ENCODE data around the gene GPR61.

DNA sequence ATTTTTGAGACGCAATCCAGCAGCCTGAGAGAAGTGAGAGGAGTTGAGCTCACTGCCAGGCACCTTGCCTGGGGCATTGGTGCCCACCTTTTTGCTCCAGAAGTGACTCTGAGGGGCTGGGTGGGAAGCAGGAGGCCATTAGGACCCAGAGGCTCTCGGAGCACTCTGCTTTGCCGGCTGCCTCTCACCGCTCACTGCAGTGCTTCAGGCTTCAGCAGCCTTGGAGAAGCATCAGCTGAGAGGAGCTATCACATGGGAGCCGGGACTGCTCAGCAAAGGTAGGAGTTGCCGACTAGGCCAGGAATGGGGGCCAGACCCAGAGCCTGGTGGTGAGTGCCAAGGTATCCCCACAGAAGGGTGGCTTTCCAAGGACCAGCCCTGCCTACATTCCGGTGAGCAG is at the start of gene GPR61:
- TF ChIP-seq, protein P1, sequence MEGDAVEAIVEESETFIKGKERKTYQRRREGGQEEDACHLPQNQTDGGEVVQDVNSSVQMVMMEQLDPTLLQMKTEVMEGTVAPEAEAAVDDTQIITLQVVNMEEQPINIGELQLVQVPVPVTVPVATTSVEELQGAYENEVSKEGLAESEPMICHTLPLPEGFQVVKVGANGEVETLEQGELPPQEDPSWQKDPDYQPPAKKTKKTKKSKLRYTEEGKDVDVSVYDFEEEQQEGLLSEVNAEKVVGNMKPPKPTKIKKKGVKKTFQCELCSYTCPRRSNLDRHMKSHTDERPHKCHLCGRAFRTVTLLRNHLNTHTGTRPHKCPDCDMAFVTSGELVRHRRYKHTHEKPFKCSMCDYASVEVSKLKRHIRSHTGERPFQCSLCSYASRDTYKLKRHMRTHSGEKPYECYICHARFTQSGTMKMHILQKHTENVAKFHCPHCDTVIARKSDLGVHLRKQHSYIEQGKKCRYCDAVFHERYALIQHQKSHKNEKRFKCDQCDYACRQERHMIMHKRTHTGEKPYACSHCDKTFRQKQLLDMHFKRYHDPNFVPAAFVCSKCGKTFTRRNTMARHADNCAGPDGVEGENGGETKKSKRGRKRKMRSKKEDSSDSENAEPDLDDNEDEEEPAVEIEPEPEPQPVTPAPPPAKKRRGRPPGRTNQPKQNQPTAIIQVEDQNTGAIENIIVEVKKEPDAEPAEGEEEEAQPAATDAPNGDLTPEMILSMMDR (conservative IDR thresholded peaks at IDR 0.05; ENCODE audit: low read depth, low read length), result no peak
- no peak for TF ChIP-seq EZH2 (IDR thresholded peaks at IDR 0.05; ENCODE audit: low read length, unreplicated experiment)

Data from PC-3 (cell line).